CMK (cell line): ENCODE measurements around the gene ALPI.
"Not testable (repeated sequence)": the region's sequence is repeated elsewhere in the genome, so short reads cannot be mapped to it uniquely, and the experiment has no call there.

ENCODE experiments used
- DNase-seq: peaks from one replicate; pipeline ENCODE4 v3.0.0-alpha.2; 2010; ENCODE audit warnings: low read depth

Gene ALPI

DNA sequence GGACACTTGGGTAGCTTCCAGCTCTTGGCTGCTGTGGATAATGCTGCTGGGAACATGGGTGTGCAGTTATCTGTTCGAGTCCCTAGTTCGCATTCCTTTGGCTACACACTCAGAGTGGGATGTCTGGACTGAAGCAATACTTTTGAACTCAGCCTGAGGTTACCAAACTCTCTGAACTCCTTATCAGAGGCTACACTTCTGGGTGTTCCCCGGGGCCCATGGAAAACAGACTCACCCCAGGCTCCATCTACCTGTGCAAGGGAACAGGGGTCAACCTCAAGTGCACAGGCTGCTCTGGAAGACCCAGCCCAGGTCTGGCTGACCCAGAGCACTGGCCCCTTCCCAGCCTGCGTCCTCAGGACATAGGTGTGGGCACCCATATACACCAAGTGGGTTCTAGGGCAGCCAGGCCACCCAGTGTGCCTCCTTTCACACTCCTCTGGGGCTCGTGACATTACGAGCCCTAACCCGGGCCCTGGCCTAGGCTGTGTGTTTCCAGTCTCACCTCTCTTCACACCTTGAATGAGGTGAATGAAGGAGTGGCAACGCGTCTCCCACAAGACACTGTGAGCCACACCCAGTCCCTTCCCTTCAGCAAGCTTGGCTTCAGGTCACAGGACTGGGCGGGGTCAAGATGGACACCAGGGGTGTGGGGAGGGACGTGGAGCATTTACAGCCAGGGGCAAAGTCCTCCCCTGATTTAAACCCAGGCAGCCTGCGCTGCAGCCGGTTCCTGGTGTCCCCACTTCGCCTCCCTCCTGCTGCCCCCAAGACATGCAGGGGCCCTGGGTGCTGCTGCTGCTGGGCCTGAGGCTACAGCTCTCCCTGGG is at the start of gene ALPI:
Gene ALPI, plus strand, starts transcription at position 728 of the 830 bp plus-strand sequence. Its CDS starts 47 bp downstream, at position 775.
- DNase-seq, result no peak

DNA sequence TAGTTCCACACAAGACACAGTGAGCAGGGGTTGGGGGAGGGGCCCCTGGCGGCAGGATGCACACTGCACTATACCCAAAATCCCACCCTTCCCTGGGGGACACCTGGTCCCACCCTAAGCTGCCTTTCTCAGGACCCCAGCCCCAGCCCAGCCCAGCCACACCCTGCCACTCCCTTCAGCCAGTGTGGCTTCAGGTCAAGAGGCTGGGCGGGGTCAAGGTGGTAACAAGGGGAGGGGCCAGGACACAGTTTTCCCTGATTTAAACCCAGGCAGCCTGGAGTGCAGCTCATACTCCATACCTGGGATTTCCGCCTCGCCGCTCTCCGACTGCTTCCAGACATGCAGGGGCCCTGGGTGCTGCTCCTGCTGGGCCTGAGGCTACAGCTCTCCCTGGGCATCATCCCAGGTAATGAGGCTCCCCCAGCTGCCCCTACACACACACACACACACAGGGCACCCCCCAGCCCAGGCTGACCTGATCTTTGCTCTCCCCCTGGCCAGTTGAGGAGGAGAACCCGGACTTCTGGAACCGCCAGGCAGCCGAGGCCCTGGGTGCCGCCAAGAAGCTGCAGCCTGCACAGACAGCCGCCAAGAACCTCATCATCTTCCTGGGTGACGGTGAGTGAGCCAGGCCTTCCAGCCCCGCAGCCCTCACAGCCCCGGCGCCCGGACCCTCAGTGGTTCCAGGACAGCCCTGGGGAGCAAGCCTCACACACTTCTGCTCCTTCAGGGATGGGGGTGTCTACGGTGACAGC is 49.2 kb upstream of the ALPI start, which contains the start of gene ALPG:
Gene ALPG, plus strand, starts transcription at position 289 of the 755 bp plus-strand sequence. Its CDS starts 51 bp downstream, at position 340.
- DNase-seq, result no peak

DNA sequence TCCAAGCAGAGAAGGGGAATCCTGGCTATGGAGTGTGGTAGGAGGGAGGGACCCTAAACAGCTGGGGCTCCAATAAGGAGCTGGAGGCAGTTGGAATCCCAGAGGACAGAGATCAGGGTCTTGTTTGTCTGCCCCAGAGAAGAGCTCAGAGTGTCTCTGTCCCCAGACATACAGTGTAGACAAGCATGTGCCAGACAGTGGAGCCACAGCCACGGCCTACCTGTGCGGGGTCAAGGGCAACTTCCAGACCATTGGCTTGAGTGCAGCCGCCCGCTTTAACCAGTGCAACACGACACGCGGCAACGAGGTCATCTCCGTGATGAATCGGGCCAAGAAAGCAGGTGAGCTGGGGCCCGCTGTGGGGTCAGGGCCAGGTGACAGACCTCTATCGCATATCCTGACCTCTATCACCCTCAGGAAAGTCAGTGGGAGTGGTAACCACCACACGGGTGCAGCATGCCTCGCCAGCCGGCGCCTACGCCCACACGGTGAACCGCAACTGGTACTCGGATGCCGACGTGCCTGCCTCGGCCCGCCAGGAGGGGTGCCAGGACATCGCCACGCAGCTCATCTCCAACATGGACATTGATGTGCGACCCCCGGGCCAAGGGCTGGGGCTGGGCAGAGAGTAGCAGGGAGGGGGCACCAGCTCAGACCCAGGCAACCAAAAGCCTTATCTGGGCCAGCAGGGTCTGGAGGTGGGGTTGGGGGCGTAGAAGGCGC is 48.4 kb upstream of the ALPI start:
- not testable (repeated sequence) for DNase-seq

DNA sequence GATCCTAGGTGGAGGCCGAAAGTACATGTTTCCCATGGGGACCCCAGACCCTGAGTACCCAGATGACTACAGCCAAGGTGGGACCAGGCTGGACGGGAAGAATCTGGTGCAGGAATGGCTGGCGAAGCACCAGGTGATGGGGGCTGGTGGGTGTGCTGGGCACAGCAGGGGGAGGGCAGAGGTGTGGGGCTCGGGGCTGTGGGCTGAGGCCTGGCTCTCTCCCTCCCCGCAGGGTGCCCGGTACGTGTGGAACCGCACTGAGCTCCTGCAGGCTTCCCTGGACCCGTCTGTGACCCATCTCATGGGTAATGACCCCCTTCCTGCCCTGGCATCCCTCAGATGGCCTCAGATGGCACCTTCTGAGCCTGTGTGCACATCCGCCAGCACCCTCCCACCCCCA is 47.7 kb upstream of the ALPI start:
- not testable (repeated sequence) for DNase-seq

DNA sequence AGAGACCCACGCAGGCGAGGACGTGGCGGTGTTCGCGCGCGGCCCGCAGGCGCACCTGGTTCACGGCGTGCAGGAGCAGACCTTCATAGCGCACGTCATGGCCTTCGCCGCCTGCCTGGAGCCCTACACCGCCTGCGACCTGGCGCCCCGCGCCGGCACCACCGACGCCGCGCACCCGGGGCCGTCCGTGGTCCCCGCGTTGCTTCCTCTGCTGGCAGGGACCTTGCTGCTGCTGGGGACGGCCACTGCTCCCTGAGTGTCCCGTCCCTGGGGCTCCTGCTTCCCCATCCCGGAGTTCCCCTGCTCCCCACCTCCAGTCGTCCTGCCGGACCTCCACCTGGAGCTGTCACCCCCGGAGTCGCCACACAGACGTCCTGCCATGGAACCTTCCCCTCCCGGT is 46.3 kb upstream of the ALPI start:
- DNase-seq, result not testable (repeated sequence)

DNA sequence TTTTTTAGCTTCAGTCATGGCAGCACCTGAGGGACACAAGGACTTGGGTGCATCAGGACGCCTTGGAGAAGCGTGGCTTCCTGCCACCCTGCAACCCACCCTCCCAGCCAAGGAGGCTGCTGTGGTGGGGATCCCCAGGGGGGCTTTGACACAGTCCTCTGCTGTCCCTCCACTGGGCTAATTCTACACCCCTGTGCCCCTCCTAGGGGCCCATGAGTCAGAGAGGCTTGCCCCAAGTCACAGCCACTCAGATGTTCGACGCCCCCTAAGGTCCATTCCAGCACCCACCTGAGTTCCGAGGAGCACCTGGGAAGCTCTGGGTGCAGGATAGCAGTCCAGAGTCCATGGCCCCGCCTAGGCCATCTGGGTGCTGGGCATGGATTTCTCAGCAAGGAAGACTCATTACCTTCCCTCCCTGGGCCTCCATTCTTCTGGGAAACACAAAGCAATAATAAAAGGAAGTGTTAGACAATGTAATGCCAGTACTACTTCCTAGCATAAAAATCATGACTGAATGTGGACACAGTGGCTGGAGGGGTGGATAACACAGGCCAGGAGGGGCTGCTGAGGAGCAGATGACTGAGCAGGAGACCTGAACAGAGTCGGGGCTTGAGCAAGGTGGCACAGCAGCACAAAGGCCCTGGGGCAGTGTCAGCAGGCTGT is 45.6 kb upstream of the ALPI start:
- no peak for DNase-seq

DNA sequence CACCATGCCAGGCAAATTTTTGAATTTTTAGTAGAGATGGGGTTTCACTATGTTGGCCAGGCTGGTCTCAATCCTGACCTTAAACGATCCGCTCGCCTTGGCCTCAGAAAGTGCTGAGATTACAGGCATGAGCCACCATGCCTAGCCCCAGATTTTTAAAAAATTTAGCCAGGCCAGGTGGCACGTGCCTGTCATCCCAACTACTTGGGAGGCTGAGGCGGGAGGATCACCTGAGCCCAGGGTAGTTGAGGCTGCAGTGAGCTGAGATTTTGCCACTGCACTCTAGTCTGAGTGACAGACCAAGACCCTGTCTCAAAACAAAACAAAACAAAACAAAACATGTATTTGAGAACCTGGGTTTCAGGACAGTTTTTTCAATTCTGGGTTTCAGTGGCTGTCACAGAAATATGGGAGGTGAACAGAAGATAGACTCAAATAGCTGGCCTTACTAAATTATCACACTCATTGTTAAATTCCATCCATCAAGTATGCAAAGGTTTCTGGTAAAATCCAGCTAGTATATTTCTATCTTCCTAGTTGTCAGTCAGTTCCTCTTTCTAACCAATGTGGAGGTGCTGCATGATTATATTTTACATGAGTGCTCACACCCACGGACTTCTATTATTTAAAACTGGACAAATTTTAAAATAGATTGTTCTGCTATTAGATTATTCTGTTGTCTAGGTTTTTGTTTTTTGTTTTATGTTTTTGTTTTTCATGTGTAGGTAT is 43.9 kb upstream of the ALPI start:
- DNase-seq, result no peak

DNA sequence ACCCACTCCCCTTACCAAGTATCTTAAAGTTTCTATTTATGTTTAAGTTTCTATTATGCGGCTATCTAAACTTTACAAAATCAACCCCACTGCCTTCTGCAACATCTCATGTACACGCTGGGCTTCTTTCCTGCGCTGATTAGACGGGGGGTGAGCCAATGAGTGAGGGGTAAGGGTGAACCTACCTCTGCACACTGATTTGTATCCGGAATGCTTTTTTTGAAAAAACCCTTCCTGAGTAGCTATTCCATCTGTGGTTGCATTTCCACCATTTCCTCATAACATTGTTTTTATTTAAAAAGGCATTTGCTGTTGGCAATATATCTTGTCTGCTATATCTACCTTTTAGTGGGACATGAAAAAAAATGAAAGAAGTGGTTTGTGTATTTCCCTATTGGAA is 43.0 kb upstream of the ALPI start:
- DNase-seq, result no peak

DNA sequence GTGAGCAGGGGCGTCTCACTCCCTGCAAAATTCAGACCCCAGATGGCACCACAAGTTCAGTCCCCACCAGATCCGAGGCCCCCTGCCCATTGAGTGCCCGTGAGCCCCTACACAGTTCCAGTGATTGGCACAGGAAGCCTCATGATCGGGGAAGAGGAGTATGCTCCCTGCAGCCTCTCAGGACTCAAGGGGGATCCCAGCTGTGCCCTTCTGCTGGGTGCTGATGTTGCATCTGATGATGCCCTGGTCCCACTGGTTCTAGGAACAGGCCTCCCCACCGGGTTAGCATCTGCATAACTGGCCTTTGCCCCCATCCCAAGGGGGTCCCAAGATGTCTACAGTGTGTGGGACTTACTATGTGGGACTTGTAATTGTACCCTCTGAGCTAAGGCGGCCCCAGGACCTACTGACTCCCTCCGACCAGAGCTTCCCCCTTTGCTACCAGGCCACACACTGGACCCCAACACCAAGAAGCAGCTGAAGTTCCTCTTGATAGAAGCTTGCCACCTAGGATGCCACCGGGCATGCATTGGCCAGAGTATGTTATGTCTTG is 40.7 kb upstream of the ALPI start:
- no peak for DNase-seq

DNA sequence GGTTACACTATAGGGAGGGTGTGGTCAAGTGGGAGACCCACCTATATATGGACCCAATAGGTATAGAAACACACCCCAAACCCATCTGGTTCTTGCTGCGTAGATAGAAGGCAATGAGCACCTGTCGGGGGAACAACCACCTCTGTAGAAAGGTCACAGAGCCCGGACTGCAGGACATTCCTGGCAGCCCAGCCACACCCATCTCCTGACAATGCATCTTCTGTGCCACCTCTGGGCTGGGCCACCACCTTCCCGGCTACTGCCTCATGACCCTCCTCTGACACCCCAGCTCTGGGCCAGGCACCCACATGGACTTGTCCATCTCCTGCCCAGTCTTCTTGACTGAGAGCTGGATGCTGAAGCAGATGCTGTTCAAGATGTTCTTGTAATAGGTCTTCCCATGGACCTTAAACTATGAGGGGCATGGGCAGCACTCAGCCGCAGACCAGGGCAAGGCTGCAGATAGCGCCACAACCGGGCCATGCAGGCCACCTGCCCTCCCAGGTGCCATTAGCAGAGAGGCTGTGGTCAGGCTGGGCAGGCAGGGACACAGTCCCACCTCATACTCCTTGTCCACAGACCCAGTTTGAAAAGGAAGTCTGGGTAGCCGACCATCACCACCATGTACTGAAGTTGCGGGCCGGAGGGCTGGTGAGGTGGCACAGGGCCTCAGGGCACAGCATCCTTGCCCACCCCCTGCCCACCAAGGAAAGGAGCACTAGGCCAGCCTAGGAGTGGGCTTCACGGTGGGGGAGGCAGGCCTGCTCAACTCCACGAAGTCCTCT is 40.0 kb upstream of the ALPI start:
- DNase-seq, result no peak

DNA sequence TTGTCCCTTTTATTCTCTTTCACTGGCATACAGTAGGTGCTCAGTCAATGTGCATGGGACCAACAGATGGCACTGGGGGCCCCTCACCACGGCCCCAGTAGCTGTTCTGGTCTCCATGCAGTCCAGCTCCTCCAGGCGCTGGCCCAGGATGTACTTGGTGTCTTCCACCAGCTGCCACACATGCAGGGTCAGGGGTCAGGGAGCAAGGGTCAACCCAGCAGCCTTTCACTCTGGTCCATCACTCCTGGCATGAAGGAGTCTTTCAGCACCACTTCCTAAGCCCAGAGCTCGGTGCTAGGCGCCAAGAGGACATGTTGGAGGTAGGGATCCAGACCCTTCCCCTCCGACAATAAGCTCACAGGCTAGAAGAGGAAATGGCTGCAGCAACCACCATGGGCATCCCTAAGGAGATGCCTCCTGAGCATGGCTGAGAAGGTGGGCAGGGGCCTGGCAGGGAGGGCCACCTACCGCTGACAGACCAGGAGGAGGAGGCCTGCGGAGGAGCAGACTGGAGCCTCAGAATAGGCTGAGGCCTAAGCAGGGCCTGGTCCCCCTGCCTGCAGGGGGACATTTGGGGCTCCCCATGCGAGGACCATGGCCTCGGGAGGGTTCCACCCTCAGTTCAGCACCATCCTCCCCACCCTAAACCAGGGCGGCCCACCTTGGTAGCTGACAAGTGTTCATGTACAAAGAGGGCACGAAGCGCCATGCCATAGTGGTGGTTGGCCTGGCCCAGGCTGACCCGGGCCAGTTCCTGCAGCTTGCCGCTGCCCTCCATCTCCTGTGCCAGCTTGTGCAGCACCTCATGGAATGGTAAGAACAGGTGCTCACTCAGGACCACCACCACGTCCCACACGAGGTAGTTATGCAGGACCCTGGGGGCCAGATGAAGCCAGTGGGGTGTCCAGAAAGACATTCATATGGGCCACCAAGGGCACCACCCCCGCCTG is 39.2 kb upstream of the ALPI start:
- DNase-seq, result no peak

DNA sequence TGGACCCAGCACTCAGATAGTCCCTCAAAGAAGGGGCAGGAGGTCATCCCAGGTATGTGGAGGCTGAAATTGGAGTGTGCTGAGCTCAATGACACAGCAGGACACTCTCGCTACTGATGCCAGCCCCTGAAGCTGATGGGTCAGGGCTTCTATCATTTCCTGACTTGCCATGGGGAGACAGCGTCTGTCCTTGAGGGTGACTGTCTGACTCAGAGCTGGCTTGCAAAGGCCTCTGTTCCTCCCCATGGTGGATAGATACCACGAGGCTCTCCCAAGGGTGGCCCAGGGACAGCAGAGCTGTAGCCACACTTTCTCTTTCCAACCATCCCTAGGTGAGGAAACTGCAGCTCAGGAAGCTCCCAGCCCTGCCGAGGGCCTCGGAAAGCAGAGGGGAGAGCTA is 38.5 kb upstream of the ALPI start:
- no peak for DNase-seq

DNA sequence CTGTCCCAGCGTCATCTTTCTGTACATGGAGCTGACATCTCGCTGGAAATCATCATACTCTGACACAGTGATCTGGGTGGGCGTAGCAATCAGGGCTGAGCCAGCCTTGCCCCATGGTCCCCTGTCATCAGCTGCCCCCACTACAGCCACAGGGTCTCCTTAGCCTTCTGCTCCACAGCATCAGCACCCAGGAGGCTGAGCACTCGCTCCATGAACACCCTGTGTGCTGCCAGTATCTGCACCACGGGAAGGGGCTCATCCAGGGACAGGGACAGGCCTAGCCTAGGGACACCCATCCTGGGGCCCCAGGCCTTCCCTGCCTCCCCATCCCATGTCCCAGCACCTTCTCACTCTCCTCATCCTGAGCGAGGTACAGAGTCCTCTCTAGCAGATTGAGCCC is 37.9 kb upstream of the ALPI start:
- no peak for DNase-seq

DNA sequence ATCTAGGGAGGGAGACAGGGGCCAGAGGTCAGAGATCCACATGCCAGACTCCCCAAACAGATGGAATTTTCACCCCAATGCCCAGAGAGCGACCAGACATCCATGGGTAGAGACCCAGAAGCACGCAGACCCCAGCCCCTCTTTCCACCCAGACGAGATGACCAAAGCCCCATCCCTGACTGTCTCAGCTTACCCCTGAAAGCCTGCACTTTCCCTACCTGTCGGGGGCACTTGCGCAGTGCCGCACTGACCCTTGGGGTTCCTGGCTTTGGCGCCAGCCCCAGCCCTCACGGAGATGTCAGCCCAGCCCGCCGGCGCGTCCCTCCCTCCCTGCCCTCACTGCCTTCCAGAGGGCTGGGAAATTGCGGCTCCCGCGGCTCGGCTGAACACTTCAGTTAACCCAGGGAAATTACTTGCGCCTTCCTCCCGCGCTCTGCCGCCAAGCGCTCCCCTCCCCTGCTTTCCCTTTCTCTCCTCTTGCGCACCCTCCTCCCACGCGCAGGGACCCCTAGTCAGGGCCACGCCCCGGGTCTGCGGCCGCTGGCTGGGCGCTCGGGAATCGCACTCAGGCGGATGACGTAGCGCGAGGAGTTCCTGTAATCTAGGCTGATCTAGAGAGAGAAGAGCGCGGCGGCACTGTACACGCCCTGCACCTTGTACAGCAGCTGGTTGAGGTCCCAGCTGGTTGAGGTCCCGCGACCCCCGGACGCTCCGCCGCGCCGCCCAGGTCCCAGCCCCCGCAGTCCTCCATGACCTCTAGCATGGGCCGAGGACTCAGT is 37.3 kb upstream of the ALPI start:
- DNase-seq, result no peak

DNA sequence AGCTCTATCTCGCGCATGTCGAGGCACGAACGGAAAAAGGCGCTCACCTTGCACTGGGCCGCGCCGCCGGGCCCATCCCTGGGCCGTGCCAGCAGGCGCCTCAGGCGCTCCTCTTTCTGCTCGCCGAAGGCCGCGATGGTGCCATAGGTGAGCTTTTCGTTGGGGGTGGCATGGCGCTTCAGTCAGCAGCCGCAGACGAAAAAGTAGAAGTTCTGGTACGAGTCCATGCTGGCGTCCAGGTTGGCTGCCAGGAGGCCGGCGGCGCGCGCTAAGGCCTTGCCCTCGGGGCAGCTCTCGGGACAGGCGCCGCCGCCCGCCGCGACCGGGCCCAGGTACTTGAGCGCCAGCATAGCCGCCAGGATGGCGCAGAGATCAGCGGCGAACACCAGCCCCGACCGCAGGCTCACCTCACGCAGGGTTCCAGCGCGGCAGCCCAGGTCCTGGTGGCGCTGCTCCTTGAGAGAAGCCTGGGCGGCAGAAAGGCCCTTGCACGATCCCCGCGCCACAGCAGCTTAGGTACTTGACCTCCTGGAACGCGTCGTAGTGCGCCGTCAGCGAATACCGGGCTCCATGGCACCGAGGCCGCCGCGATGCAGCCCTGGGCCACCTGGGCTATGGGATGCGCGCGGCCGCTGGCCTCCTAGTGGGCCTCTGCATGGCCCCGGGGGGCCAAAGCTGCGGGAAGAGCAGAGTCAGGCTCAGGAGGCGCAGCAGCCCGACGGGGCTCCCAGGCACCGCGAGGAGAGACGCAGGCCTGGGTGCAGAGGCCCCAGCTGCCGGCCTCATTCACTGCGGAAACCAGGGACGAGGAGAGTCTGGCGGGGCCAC is 36.5 kb upstream of the ALPI start:
- DNase-seq, result no peak

DNA sequence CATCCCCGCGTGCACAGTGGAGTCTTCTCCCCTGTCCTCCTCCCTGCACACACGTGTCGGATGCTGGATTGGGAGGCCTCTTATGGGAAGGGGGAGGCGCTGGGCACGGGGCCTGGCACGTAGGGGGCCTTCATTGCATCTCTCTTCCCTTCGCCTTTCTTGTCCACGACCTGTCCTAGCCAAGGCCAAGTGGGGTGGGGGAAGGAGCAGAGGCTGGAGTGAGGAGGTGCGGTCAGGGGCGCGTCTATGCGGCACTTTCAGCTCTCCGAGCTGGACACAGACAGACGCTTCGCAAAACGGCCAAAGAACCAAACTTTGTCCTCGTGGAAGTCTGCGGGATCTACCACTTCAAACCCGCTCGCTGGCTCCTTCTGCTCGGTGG is 35.9 kb upstream of the ALPI start:
- no peak for DNase-seq

DNA sequence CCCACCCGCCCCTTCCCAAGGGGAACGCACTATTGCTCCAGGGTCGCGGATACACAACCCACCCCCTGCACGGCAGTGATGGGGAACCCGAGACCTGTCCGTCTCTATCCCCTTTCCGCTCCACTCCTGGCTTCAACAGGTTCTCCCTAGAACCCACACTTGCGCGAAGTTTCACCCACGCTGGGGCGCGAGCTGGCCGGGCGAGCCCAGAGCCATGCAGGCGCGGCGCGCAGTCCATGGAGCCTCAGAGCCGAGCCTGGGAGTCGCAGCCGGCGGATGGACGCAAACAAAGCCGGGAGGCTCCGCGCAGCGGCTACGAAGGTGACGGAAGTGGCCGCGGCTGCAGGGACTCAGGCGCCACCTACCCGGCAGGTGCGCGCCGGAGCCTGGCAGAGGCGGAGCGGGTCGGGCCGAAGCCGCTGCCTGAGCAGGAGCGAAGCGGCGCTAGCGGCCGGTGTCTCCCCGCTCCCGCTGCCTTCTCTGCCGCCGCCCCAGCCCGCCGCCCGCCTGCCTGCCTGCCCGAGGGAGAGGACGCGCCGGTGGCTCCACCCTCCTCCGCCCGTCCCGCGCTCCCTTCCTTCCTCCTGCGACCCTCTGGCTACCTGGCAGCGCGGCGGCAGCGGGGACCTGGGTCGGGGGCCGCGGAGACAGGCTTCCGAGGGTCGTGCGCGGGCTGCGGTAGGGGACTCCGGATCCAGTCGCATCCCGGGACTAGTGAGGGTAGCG is 35.3 kb upstream of the ALPI start:
- DNase-seq, result no peak
